Measurements from ENCODE around the gene PARPBP.
"Not testable (repeated sequence)": the region's sequence is repeated elsewhere in the genome, so short reads cannot be mapped to it uniquely, and the experiment has no call there.

DNA sequence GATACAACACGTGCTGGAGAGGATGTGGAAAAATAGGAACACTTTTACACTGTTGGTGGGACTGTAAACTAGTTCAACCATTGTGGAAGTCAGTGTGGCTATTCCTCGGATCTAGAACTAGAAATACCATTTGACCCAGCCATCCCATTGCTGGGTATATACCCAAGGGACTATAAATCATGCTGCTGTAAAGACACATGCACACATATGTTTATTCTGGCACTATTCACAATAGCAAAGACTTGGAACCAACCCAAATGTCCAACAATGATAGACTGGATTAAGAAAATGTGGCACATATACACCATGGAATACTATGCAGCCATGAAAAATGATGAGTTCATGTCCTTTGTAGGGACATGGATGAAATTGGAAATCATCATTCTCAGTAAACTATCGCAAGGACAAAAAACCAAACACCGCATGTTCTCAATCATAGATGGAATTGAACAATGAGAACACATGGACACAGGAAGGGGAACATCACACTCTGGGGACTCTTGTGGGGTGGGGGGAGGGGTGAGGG lies 27.1 kb downstream of the PARPBP start:
- TF ChIP-seq CTCF (IDR thresholded peaks at IDR 0.05); ZFX (IDR thresholded peaks at IDR 0.05; ENCODE audit: borderline replicate concordance): not testable (repeated sequence)

Measured in 22Rv1 (cell line).